ENCODE results near the gene GSTA3.
A peak's percentile ranks its signal among the peaks of the same experiment; 100 is the strongest.
"Not testable (repeated sequence)": the region's sequence is repeated elsewhere in the genome, so short reads cannot be mapped to it uniquely, and the experiment has no call there.

The GSTA3 gene

GRCh38 chr6:52910091-52910490, 593 bp upstream of the GSTA3 start:
- peak; percentile 72 for DNase-seq

- DNase-seq: peak; percentile 0
These were observed 367 bp downstream of the GSTA3 start for GRCh38 chr6:52909131-52909530.

- DNase-seq: no peak
These were observed 972 bp downstream of the GSTA3 start for GRCh38 chr6:52908526-52908925.

- peak; percentile 67 for DNase-seq
These were observed 4.8 kb downstream of the GSTA3 start for GRCh38 chr6:52904562-52905279.

- peak; percentile 12 for DNase-seq
These were observed 9.0 kb downstream of the GSTA3 start for GRCh38 chr6:52900536-52900935.

- DNase-seq: not testable (repeated sequence)
These were observed 13.7 kb downstream of the GSTA3 start for GRCh38 chr6:52895790-52896189.

- no peak for DNase-seq
These were observed 15.2 kb downstream of the GSTA3 start for GRCh38 chr6:52894285-52894684.

GRCh38 chr6:52893803-52894202, 15.7 kb downstream of the GSTA3 start:
- DNase-seq: no peak

GRCh38 chr6:52893221-52893620, 16.3 kb downstream of the GSTA3 start:
- no peak for DNase-seq

- DNase-seq: no peak
These were observed 19.5 kb downstream of the GSTA3 start for GRCh38 chr6:52890018-52890417.

GRCh38 chr6:52887910-52888524, 21.5 kb downstream of the GSTA3 start:
- no peak for DNase-seq

- peak; percentile 84 for DNase-seq
These were observed 27.3 kb downstream of the GSTA3 start for GRCh38 chr6:52881996-52882841.

GRCh38 chr6:52881662-52881995, 27.9 kb downstream of the GSTA3 start:
- DNase-seq: no peak

- no peak for DNase-seq
These were observed 31.7 kb downstream of the GSTA3 start for GRCh38 chr6:52877786-52878185.

GRCh38 chr6:52877168-52877567, 32.3 kb downstream of the GSTA3 start:
- no peak for DNase-seq

GRCh38 chr6:52876056-52876787, 33.3 kb downstream of the GSTA3 start:
- DNase-seq: no peak

GRCh38 chr6:52872031-52872430, 37.5 kb downstream of the GSTA3 start:
- DNase-seq: no peak

- DNase-seq: no peak
These were observed 37.9 kb downstream of the GSTA3 start for GRCh38 chr6:52871621-52872020.

GRCh38 chr6:52870335-52871091, 39.0 kb downstream of the GSTA3 start:
- not testable (repeated sequence) for DNase-seq

GRCh38 chr6:52868899-52869298, 40.6 kb downstream of the GSTA3 start:
- not testable (repeated sequence) for DNase-seq

GRCh38 chr6:52868240-52868639, 41.3 kb downstream of the GSTA3 start:
- DNase-seq: no peak

GRCh38 chr6:52861151-52861550, 48.3 kb downstream of the GSTA3 start:
- DNase-seq: peak; percentile 64
